Daoy (cell line): ENCODE data around the gene AGRN. TPM values are rescaled to one million over a fixed set of nuclear protein-coding genes. Genes with fewer than 3 reads are reported as not detected.
"Not testable (repeated sequence)": the region's sequence is repeated elsewhere in the genome, so short reads cannot be mapped to it uniquely, and the experiment has no call there.

Experiments
- DNase-seq: peaks from one replicate; pipeline ENCODE4 v3.0.0-alpha.2; 2015; ENCODE audit warnings: low read depth
- total RNA-seq: library from RNA; depleted of rRNA; stranded (reverse); fragments of >200 nt; shearing (Covaris generic); gene quantifications from 2 replicates; pipeline ENCODE4 v1.2.3, GENCODE V29; 2014

The AGRN gene
- total RNA-seq, 1 experiment from 2014 or later, result 66.6 TPM

DNA sequence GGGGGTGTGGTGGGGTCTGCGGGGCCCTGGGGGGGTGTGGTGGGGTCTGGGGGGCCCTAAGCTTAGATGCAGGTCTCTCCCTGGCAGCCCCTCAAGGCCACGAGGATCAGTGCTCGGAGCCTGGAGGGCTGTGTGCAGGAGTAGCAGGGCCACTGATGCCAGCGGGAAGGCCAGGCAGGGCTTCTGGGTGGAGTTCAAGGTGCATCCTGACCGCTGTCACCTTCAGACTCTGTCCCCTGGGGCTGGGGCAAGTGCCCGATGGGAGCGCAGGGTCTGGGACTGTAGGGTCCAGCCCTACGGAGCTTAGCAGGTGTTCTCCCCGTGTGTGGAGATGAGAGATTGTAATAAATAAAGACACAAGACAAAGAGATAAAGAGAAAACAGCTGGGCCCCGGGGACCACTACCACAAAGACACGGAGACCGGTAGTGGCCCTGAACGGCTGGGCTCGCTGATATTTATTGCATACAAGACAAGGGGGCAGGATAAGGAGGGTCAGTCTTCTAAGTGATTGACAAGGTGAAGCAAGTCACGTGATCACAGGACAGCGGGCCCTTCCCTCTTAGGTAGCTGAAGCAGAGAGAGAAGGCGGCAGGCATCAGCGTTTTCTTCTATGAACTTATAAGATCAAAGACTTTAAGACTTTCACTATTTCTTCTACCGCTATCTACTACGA is 45.5 kb downstream of the AGRN start:
- no peak for DNase-seq

- not testable (repeated sequence) for DNase-seq
These were observed 46.0 kb downstream of the AGRN start for GRCh38 chr1:1065940-1066304.

DNA sequence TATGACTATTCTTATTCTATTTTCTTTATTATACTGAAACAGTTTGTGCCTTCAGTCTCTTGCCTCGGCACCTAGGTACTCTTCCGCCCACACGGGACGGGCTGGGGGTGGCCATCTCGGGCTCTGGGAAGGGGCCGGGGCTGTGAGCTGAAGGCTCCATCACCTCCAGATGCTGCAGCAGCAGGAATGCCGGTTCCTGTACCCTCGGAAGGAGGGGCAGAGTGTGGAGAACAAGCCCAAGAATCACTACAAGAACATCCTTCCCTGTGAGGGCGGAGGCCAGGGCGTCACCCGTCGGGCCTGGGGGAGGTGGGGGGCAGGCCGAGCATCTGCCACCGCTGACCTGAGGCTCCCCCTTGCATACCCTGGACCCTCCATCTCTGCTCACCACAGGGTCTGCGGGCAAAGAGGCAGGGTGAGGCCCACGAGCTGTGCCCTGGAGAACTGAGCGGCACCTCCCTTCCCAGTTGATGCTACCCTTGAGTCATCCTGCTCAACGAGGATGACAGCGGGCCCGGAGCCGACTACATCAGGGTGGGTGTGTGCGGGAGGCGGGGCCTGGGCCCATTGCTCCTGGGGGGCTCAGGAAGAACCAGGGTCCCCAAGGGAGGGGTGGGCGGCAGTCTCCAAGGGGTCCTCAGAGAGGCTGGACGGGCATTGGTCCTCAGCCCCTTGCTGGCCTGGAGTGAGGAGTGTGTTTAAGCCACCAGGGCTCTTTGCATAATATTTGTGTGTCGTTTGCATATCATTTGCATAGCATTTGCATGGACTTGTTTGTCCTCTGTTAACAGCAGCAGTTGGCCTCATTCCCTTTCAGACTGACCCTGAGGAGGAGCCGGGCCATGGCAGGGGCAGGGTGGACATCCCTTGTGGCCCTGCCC is 46.7 kb downstream of the AGRN start:
- peak; percentile 60 for DNase-seq

GRCh38 chr1:1067284-1067859 is 47.5 kb downstream of the AGRN start:
- DNase-seq, result no peak

GRCh38 chr1:1067860-1068516 is 48.1 kb downstream of the AGRN start:
- DNase-seq, result no peak

- DNase-seq, result no peak
These were observed 48.7 kb downstream of the AGRN start for GRCh38 chr1:1068517-1069055.

GRCh38 chr1:1069056-1069710 is 49.3 kb downstream of the AGRN start:
- peak; percentile 85 for DNase-seq

- no peak for DNase-seq
These were observed 50.1 kb downstream of the AGRN start for GRCh38 chr1:1069711-1070676.

DNA sequence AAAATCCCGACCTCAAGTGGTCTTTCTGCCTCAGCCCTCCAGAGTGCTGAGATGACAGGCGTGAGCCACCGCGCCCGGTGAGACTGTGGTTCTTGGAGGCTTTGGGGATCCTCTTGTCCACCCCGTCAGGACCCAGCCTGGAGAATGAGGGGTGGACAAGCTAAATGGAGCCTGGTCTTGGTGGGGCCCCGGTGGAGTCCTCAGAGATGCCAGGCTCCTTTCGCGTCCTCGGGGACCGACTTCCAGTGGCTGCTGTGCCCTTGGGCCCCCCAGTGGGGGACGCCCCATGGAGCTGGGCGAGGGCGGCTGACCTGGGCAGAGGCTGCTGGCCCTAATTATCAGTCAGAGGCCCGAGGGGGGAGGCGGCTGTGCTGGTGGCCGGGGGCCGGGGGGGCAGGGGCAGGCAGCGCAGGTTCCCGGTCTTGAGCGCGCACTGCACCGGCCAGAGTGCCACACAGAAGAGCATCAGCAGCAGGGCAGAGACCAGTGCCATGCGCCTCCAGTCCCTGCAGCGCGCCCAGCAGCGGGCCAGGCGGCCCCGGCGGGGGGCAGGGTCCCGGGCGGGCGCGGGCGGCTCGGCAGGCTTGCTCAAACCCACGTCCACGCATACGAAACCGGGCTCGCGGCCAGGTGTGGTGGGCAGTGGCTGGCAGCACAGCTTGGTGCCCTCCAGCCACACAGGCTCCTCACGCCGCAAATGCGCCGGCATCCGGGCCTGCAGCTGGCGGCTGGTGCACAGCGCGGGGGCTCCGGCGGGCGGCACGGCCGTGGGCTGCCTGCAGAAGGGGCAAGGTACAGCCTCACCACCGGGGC is 51.8 kb downstream of the AGRN start:
- no peak for DNase-seq

DNA sequence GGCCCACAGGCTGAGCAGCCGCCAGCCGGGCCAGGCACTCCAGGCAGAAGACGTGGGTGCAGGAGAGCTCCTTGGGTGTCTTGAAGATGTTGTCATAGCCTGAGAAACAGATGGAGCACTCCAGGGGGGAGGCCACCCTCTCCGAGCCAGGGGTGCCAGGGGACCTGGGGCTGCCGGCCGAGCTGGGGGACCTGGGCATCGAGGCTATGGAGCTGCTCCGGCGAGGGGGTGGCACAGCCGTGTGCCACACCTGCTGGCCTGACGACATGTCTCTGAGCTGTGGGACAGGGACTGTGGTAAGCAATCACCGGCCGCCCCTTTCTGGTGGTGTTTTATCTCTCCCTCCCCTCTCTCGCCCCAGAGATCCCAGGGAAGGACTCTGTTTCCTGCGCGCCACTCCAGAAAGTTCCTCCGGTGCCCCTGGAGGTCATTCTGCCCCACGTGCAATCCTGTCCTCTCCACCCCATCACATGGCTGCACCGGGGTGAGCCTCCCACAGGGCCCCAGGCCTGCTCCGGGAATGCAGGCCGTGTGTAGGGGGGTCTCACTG is 52.5 kb downstream of the AGRN start:
- no peak for DNase-seq

DNA sequence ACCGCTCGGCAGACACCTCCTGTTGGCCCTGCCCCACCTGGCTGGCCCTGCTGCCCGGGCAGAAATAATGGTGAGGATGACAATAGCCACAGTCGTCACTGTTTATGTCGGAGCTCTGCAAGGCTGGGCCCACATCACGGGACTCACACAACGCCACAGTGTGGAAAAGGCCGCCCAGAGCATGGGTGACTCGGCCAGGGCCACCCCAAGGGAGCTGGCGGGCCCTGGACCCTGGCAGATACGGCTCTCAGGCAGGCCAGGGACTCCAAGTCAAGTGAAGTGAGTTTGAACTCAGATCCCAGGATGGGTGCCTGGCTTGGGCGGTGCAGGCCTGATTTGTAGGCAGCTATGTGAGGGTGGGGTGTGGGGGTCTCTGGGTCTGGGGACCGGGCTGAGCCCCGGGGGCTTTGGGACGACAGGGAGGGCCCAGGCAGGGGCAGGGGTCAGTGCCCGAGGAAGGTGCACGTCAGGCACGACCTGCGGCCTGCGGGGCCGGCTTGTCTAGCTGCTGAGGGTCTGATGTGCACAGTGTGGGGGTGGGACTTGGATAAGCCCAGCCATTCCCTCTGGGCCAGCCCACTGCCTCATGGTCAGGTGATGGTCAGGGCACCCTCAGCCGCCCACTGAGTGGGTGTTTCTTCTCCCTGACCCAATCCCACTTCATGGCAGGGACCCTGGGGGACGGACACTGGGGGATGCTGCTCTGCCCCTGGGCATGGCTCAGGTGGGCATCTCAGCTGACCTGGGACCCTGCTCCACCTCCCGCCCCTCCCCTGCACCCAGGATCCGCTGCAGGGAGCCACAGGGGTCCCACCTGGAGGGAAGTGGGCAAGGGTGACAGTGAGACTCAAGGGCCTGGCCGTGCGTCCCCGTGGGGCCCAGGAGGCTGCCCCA is 53.2 kb downstream of the AGRN start:
- DNase-seq, result no peak

DNA sequence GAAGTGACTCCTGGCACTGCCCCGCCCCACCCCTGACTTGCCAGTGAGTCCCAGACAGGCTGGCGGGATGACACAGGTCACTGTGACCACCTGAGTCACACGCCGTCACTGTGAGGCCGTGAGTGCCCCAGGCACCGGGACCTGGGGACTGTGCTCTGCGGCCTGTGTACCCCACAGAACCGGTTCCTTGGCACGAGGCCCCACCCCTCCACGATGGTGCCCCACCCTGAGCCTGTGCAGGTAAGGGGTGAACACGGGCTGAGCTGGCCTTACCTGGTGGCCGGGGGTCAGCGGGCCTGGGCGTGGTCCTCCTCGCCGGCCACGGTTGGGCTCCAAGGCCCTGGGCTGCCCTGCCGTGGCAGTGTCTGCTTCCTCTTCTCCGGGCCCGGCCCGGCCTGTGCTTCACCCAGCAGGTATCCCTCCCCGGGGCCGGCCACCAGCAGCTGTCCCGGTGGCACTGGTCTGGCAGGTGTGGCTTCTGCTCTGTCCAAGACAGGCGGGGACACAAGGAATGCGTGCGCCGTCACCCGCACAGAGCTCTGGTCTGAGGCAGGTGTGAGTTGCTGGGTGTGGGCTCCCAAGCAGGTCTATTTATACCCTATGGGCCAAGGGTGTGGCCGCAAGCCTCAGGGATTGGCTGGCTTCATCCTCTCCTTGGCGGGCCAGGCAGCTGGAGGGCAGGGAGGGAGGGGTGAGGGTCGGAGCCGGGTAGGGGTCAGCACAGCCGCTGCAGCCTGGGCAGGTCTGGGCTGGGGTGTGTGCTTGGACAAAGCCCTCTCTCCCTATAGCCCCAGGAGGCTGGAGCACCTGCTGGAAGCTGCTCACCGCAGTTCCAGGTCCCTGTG is 54.0 kb downstream of the AGRN start, which contains the start of gene RNF223:
TSS of gene RNF223 (minus strand) at position 564 of the 845 bp plus-strand sequence. CDS start 1,740 bp downstream, outside the sequence.
- DNase-seq, result no peak

DNA sequence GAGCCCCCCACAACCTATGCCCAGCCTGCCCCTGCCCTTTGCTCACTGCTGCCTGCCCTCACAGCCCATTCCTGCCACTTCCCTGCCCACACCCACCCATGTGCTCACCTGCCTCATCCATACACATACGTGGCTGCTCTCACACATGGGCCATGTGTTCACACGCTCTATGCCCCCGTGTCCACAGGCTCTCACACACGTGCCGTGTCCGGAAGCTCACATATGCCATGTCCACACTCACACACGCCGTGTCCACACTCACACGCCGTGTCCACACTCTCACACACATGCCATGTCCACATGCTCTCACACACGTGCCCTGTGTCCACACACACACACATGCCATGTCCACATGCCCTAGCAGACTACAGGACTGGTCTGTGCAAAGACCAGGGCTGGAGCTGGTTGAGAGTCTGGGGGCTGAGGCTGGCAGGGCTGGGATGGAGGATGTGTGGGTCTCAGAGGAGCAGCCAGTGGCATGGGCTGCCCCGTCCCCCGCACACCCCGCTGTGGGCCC is 54.8 kb downstream of the AGRN start:
- DNase-seq, result no peak

GRCh38 chr1:1075148-1075935 is 55.4 kb downstream of the AGRN start:
- no peak for DNase-seq

GRCh38 chr1:1077396-1077795 is 57.5 kb downstream of the AGRN start:
- not testable (repeated sequence) for DNase-seq
